Heart left ventricle (tissue), 16 donors: Measurements from ENCODE around the gene VCP. TPM values are rescaled to one million over a fixed set of nuclear protein-coding genes. Genes with fewer than 3 reads are reported as not detected.
A peak's percentile ranks its signal among the peaks of the same experiment; 100 is the strongest.

Source experiments
- ATAC-seq, 4 donors: fragments of 200-7000 bp; cut with Tn5 transposase; one replicate each; pipeline ENCODE4 v1.9.1; 2020 to 2022; ENCODE audit warnings: moderate library complexity in 4 of 4, mild to moderate bottlenecking in 3 of 4, moderate number of reproducible peaks in 1 of 4
- DNase-seq, 5 donors: peaks; one replicate each; pipeline ENCODE4 v3.0.0-alpha.2; 2020
- H3K27ac ChIP-seq, 12 donors: fragments of 200-600 bp; sonication (generic) in 4 of 12; one replicate each; pipeline versions ENCODE4 v1.5.0 to v1.8.0; 2016 to 2022; ENCODE audit warnings: mild to moderate bottlenecking in 2 of 12
- H3K27me3 ChIP-seq, 9 donors: fragments of 200-600 bp; sonication (generic) in 2 of 9; one replicate each; pipeline versions ENCODE4 v1.5.1 to v1.8.0; 2016 to 2022; ENCODE audit warnings: mild to moderate bottlenecking in 3 of 9
- H3K36me3 ChIP-seq, 9 donors: fragments of 200-600 bp; sonication (generic) in 2 of 9; one replicate each; pipeline versions ENCODE4 v1.5.0 to v1.8.0; 2018 to 2022; ENCODE audit warnings: mild to moderate bottlenecking in 2 of 9
- H3K4me1 ChIP-seq, 12 donors: fragments of 200-600 bp; sonication (generic) in 4 of 12; one replicate each; pipeline versions ENCODE4 v1.5.0 to v1.8.0; 2016 to 2022; ENCODE audit warnings: mild to moderate bottlenecking in 3 of 12
- H3K4me3 ChIP-seq, 12 donors: fragments of 200-600 bp; sonication (generic) in 4 of 12; one replicate each; pipeline versions ENCODE4 v1.5.0 to v1.8.0; 2017 to 2022; ENCODE audit warnings: mild to moderate bottlenecking in 9 of 12, moderate library complexity in 4 of 12
- H3K9me3 ChIP-seq, 12 donors: fragments of 200-600 bp; sonication (generic) in 4 of 12; one replicate each; pipeline versions ENCODE4 v1.5.0 to v1.8.0; 2016 to 2022; ENCODE audit warnings: mild to moderate bottlenecking in 1 of 12
- CTCF ChIP-seq, 12 donors: fragments of 200-600 bp; sonication (generic) in 4 of 12; IDR thresholded peaks; one replicate each; pipeline versions ENCODE4 v1.5.0 to v1.8.0; 2018 to 2022; ENCODE audit warnings: antibody characterized with exemption in 12 of 12, mild to moderate bottlenecking in 5 of 12
- POLR2A ChIP-seq, 2 donors: fragments of 450-650 bp; IDR thresholded peaks; one replicate each; pipeline ENCODE4 v1.6.1; 2017; ENCODE audit warnings: antibody characterized with exemption in 2 of 2, mild to moderate bottlenecking in 2 of 2, moderate library complexity in 2 of 2
- WGBS, 4 donors: extraction: QIAGEN DNeasy Blood & Tissue Kit in 2 of 4; methylation state at CpG; one replicate each; pipeline versions ENCODE4 v1.1.5 to v1.1.7; 2013 to 2018; 5-methylcytosine and 5-hydroxymethylcytosine counted together
- intact Hi-C, 10 donors: fragments of 100-400 bp; cut with DNase I; formaldehyde crosslinking; loops; one replicate each; pipeline versions ENCODE4 v1.11.1 to v1.14.2; 2022
- polyA plus RNA-seq, 2 donors: library from polyadenylated mRNA; stranded (reverse); fragments of 200-250 nt; gene quantifications; one replicate each; pipeline ENCODE4 v1.2.3, GENCODE V29; 2013
- total RNA-seq, 9 donors: library from RNA; depleted of rRNA in 2 of 9; stranded (reverse); fragments of >200 nt in 2 of 9; fragmentation: NEBNext Ultra II Directional in 3 of 9; extraction: Animal tissue kit (Norgen Biotek cat#: 25700) in 3 of 9; gene quantifications; one replicate each; pipeline versions ENCODE4 v1.1.0 to v1.2.4, GENCODE V29; 2016 to 2023
- donor health status: ischemic (EF 13 %, LVEDD 7.1; RV severe dilation, severe dysfunction).
- donor health status: healthy with polysubstance abuse.
- donor health status: DM: no; HTN: yes; CAD: no.
- donor health status: DM: no; HTN: no; CAD: no.
- donor health status: ischemic (EF 25% LVEDD 6.9; RV normal size, moderate dysfunction).
- donor health status: ischemic (EF 25% LVEDD 5.7; RV mildly dilated, moderate dysfunction).
- donor health status: healthy.
- donor health status: DM: yes; HTN: yes; CAD: no.
- donor health status: ischemic (EF 35%, LVEDD 5.7; RV mildly dilated, moderate dysfunction).
- donor health status: nonischemic (EF 11% LVEDD 7.7; RV severe dilation, severe dysfunction).
- donor health status: DM: yes; HTN: yes; CAD: no.
- donor health status: PGD.
- donor health status: ischemic (EF 29% LVEDD 5.4; RV normal size, mild dysfunction).
- donor health status: nonischemic (EF 23%, LVEDD 6.1; RV moderate dilation, normal function).

VCP gene
- total and polyA plus RNA-seq, 11 donors: 107 to 411 (median 262) TPM

- peak within 1 kb of the TSS; percentile 42 to 94 (median 73) for H3K4me3 ChIP-seq
- H3K4me1 ChIP-seq: peaks cover 2 to 24% (median 13%) of the 10 kb centered on the region in 12 donors
- ATAC-seq (peak; percentile 92 to 98 (median 98)), DNase-seq (peak; percentile 91 to 94 (median 94))
- peak in 1 of 12 donors; percentile 25 for TF ChIP-seq CTCF (IDR thresholded peaks at IDR 0.05)
- peak in 1 of 2 donors; percentile 61 for TF ChIP-seq POLR2A (IDR thresholded peaks at IDR 0.05)
- H3K27me3 ChIP-seq: no peaks in the 10 kb centered on the region
- peaks cover 0 to 25% (median 2%) of the 10 kb centered on the region in 9 donors for H3K36me3 ChIP-seq
- peak within 1 kb of the TSS in 11 of 12 donors; percentile 55 to 85 (median 76) for H3K27ac ChIP-seq
- intact Hi-C loops: loop anchor here in 2 of 10 donors (1.0 to 10.0 kb wide), 2 partner anchors 17 to 415 kb away; partner anchors contain the start of genes CCL27 (in 1 of the 2) and PIGO (in 1 of the 2)
- WGBS, 4 donors: 0 to 1% (median 1%) methylated on average over 40 to 67 of the region's 67 CpGs
- no peaks in the 10 kb centered on the region for H3K9me3 ChIP-seq
These were observed 7.3 kb upstream of the VCP start, which contains the start of gene FANCG for GRCh38 chr9:35079426-35080341. Gene FANCG, minus strand, starts transcription at chr9:35079942. Its CDS starts 418 bp downstream, at chr9:35079524.

- 7 to 12% (median 8%) methylated on average over 9 to 10 of the region's 10 CpGs for WGBS, 4 donors
- Histone ChIP-seq H3K9me3 (no peaks in the 10 kb centered on the region), H3K4me3 (peak overlapping the region; percentile 42 to 94 (median 73)), H3K27ac (peak overlapping the region in 11 of 12 donors; percentile 55 to 85 (median 76)), H3K27me3 (no peaks in the 10 kb centered on the region), H3K4me1 (peaks cover 2 to 24% (median 13%) of the 10 kb centered on the region in 12 donors), H3K36me3 (peaks cover 0 to 29% (median 2%) of the 10 kb centered on the region in 9 donors)
- intact Hi-C loops: loop anchor here in 1 of 10 donors (10.0 kb wide), 1 partner anchor 414 kb away; the partner anchor contains the start of gene CCL27
- DNase-seq: no peak
- TF ChIP-seq CTCF (IDR thresholded peaks at IDR 0.05) (no peak), POLR2A (IDR thresholded peaks at IDR 0.05) (no peak)
- no peak for ATAC-seq
These were observed 6.6 kb upstream of the VCP start for GRCh38 chr9:35079041-35079425.

GRCh38 chr9:35078066-35078465 lies 5.6 kb upstream of the VCP start:
- H3K4me1 ChIP-seq: peaks cover 2 to 26% (median 14%) of the 10 kb centered on the region in 12 donors
- H3K9me3 ChIP-seq: no peaks in the 10 kb centered on the region
- no peak for TF ChIP-seq CTCF (IDR thresholded peaks at IDR 0.05)
- TF ChIP-seq POLR2A (IDR thresholded peaks at IDR 0.05): no peak
- H3K36me3 ChIP-seq: peaks cover 0 to 29% (median 2%) of the 10 kb centered on the region in 9 donors
- no peaks in the 10 kb centered on the region for H3K27me3 ChIP-seq
- ATAC-seq: no peak
- WGBS, 4 donors: 65 to 93% (median 67%) methylated on average over 4 of the region's 4 CpGs
- no peak for DNase-seq
- intact Hi-C loops: loop anchor here in 1 of 10 donors (10.0 kb wide), 1 partner anchor 413 kb away; the partner anchor contains the start of gene CCL27
- no peak overlapping the region for H3K4me3 ChIP-seq
- no peak overlapping the region for H3K27ac ChIP-seq

GRCh38 chr9:35076848-35077247 lies 4.4 kb upstream of the VCP start:
- no peak for ATAC-seq
- Histone ChIP-seq H3K4me1 (peaks cover 2 to 29% (median 15%) of the 10 kb centered on the region in 12 donors), H3K9me3 (no peaks in the 10 kb centered on the region), H3K27me3 (no peaks in the 10 kb centered on the region), H3K27ac (no peak overlapping the region), H3K4me3 (no peak overlapping the region), H3K36me3 (peaks cover 0 to 29% (median 2%) of the 10 kb centered on the region in 9 donors)
- intact Hi-C loops: loop anchor here in 1 of 10 donors (10.0 kb wide), 1 partner anchor 412 kb away; the partner anchor contains the start of gene CCL27
- no peak for TF ChIP-seq POLR2A (IDR thresholded peaks at IDR 0.05)
- no peak for TF ChIP-seq CTCF (IDR thresholded peaks at IDR 0.05)
- DNase-seq: no peak
- WGBS, 4 donors: 90 to 97% (median 93%) methylated on average over 4 of the region's 4 CpGs
